ENCODE results near the gene MAP3K3. TPM values are rescaled to one million over a fixed set of nuclear protein-coding genes. Genes with fewer than 3 reads are reported as not detected.
A peak's percentile ranks its signal among the peaks of the same experiment; 100 is the strongest.

The MAP3K3 gene
- total and polyA plus RNA-seq, 12 donors: 21.1 to 79.3 (median 47.1) TPM

DNA sequence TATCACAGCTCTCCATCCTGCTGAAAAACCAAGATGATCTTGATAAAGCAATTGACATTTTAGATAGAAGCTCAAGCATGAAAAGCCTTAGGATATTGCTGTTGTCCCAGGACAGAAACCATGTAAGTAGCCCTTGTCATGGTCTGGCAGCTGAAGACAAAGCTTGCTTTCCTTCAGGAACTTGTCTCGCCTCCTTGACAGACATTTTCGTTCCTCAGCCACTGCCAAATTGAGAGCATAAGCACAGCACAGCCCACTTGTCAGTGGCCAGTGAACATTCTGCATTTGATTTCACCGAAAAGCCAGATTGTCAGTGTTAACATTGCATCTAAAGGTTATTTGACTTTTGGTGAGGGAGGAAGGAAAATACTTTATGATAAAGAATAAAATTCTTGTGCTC, 35.6 kb downstream of the MAP3K3 start:
- no peaks in the 10 kb centered on the region for H3K27me3 ChIP-seq
- H3K4me3 ChIP-seq: no peak overlapping the region
- no peaks in the 10 kb centered on the region for H3K9me3 ChIP-seq
- peaks cover 0 to 100% (median 55%) of the 10 kb centered on the region in 9 donors for H3K36me3 ChIP-seq
- peaks cover 0 to 12% (median 2%) of the 10 kb centered on the region in 9 donors for H3K4me1 ChIP-seq
- ATAC-seq: no peak
- no peak overlapping the region for H3K27ac ChIP-seq
- TF ChIP-seq, protein P1, sequence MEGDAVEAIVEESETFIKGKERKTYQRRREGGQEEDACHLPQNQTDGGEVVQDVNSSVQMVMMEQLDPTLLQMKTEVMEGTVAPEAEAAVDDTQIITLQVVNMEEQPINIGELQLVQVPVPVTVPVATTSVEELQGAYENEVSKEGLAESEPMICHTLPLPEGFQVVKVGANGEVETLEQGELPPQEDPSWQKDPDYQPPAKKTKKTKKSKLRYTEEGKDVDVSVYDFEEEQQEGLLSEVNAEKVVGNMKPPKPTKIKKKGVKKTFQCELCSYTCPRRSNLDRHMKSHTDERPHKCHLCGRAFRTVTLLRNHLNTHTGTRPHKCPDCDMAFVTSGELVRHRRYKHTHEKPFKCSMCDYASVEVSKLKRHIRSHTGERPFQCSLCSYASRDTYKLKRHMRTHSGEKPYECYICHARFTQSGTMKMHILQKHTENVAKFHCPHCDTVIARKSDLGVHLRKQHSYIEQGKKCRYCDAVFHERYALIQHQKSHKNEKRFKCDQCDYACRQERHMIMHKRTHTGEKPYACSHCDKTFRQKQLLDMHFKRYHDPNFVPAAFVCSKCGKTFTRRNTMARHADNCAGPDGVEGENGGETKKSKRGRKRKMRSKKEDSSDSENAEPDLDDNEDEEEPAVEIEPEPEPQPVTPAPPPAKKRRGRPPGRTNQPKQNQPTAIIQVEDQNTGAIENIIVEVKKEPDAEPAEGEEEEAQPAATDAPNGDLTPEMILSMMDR (IDR thresholded peaks at IDR 0.05): no peak
- DNase-seq: no peak
- 74 to 78% methylated on average over 3 of the region's 3 CpGs for WGBS, 2 donors
- intact Hi-C loops (cut with DNase I): no loop called here

- Histone ChIP-seq H3K27me3 (no peaks in the 10 kb centered on the region), H3K36me3 (peaks cover 0 to 100% (median 51%) of the 10 kb centered on the region in 9 donors), H3K4me3 (no peak overlapping the region), H3K4me1 (peaks cover 0 to 12% (median 0%) of the 10 kb centered on the region in 9 donors), H3K9me3 (no peaks in the 10 kb centered on the region), H3K27ac (no peak overlapping the region)
- intact Hi-C loops (cut with DNase I): no loop called here
- no peak for ATAC-seq
- 77 to 82% methylated on average over 1 of the region's 1 CpG for WGBS, 2 donors
- DNase-seq: no peak
- TF ChIP-seq, protein P1 (IDR thresholded peaks at IDR 0.05): no peak
These were observed 36.1 kb downstream of the MAP3K3 start for GRCh38 chr17:63658366-63658765.

DNA sequence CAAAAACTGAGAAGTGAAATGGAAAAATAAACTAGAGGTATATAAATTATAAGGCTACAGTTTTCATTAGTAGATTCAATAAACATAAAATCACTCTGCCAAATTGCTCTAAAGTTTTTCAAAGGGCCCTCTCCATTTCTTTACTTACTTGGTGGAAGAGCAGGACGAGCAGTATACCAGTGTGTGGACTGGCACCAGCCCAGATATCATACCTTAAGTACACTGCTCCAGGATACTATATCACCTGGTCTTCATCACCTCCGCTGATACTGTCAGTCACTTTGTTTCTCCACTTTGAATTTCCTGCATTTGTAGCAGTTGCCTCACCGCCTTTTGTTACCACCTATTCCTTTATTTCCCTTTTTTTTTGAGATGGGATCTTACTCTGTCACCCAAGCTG, 37.6 kb downstream of the MAP3K3 start:
- no peak overlapping the region for H3K27ac ChIP-seq
- 93 to 94% methylated on average over 3 of the region's 3 CpGs for WGBS, 2 donors
- TF ChIP-seq, protein P1 (IDR thresholded peaks at IDR 0.05): no peak
- intact Hi-C loops (cut with DNase I): no loop called here
- H3K36me3 ChIP-seq: peaks cover 0 to 98% (median 43%) of the 10 kb centered on the region in 9 donors
- DNase-seq (no peak), ATAC-seq (no peak)
- H3K9me3 ChIP-seq: no peaks in the 10 kb centered on the region
- H3K4me1 ChIP-seq: peaks cover 0 to 13% (median 4%) of the 10 kb centered on the region in 9 donors
- H3K27me3 ChIP-seq: no peaks in the 10 kb centered on the region
- no peak overlapping the region for H3K4me3 ChIP-seq

DNA sequence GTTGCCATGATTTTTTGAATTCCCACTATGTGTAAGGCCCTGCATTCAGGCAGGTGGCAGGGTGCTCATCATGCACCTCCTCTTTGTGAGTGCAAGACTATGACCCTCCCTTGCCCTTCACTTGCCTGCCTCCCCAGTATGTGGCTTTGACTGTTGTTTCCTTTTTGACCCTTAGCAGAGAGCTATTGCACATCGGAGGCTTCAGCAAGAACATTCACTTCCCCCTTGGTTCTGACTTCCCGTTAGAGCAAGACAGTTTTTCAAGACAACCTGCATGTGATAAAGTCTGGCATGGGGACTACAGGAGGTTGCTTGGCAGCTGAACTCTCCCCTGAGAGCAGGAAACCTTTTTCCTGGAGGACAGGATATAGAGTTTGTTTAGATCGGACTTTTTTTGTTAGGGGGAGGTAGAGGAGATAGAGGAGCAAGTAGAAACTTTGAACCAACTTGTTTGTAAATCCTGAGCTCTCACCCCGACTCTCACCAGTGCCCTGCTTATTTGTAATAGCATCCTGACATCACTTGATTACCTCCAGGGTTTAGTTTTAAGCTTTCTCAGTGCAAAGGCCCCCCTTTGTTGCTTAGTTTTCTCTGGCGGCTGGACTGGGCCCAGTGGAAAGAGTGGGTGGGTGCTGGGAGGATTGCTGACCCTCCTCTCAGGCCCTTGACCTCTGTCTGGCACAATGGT, 43.5 kb downstream of the MAP3K3 start:
- 46 to 47% methylated on average over 5 of the region's 5 CpGs for WGBS, 2 donors
- no peaks in the 10 kb centered on the region for H3K27me3 ChIP-seq
- DNase-seq: peak in 1 of 2 donors; percentile 38
- intact Hi-C loops (cut with DNase I): loop anchor here in 2 of 10 donors (1.0 to 2.0 kb wide), 2 partner anchors 35 to 38 kb away; partner anchors contain the start of gene LIMD2 (in 1 of the 2)
- H3K4me1 ChIP-seq: peaks cover 0 to 46% (median 23%) of the 10 kb centered on the region in 9 donors
- H3K9me3 ChIP-seq: no peaks in the 10 kb centered on the region
- TF ChIP-seq, protein P1 (IDR thresholded peaks at IDR 0.05): no peak
- peaks cover 0 to 99% (median 56%) of the 10 kb centered on the region in 9 donors for H3K36me3 ChIP-seq
- peak; percentile 68 to 89 (median 83) for ATAC-seq
- H3K4me3 ChIP-seq: no peak overlapping the region
- H3K27ac ChIP-seq: peak overlapping the region in 7 of 10 donors; percentile 12 to 85 (median 36)

All from heart right ventricle (tissue), 16 donors.